Astrocyte (in vitro differentiated cells and primary cell): ENCODE measurements around the gene MICAL2.

Source experiments
- CTCF ChIP-seq: IDR thresholded peaks from 2 replicates; pipeline ENCODE4 v1.5.1; 2011; ENCODE audit warnings: low read depth, mild to moderate bottlenecking, inconsistent platforms, low read length, moderate library complexity; ENCODE audit not compliant: insufficient read depth
- EZH2 ChIP-seq: IDR thresholded peaks from 2 replicates; pipeline ENCODE4 v1.6.1; 2012; ENCODE audit warnings: mild to moderate bottlenecking, low read length, inconsistent platforms; ENCODE audit not compliant: insufficient read depth

GRCh38 chr11:12106101-12106500, 4.3 kb upstream of the MICAL2 start:
- TF ChIP-seq CTCF (no peak), EZH2 (no peak)
